ENCODE data around the gene FAM149B1. TPM values are rescaled to one million over a fixed set of nuclear protein-coding genes. Genes with fewer than 3 reads are reported as not detected.

FAM149B1 gene
- total RNA-seq, 1 experiment from 2014 or later, result 31.5 TPM

- no peaks in the 10 kb centered on the region for H4K20me1 ChIP-seq (ENCODE audit: insufficient read depth, low read depth, low read length)
Measured at GRCh38 chr10:73226663-73227062, 58.7 kb downstream of the FAM149B1 start.

GRCh38 chr10:73228247-73228646 lies 60.3 kb downstream of the FAM149B1 start:
- Histone ChIP-seq H4K20me1 (ENCODE audit: insufficient read depth, low read depth, low read length) (no peaks in the 10 kb centered on the region), H3K9ac (ENCODE audit: low read length) (no peak overlapping the region), H3K9me2 (replicated peaks; ENCODE audit: insufficient read depth, low read length) (no peaks in the 10 kb centered on the region), H3K79me2 (ENCODE audit: low read length) (no peaks in the 10 kb centered on the region), H2AFZ (ENCODE audit: low read length) (no peak overlapping the region), H3K36me3 (ENCODE audit: insufficient read depth, low read length) (no peaks in the 10 kb centered on the region), H3K4me2 (ENCODE audit: low read depth, low read length, poor library complexity, severe bottlenecking) (no peak overlapping the region), H3K27me3 (ENCODE audit: low read length) (no peaks in the 10 kb centered on the region), H3K27ac (ENCODE audit: low read length) (no peak overlapping the region), H3K4me3 (ENCODE audit: low read length) (no peak overlapping the region), H3K4me1 (ENCODE audit: low read length) (no peaks in the 10 kb centered on the region), H3K9me3 (ENCODE audit: low read length) (no peaks in the 10 kb centered on the region)
- no peak for DNase-seq

More at GRCh38 chr10:73226663-73227062, 58.7 kb downstream of the FAM149B1 start:
- no peak for DNase-seq
- Histone ChIP-seq H3K9ac (ENCODE audit: low read length) (no peak overlapping the region), H3K27ac (ENCODE audit: low read length) (no peak overlapping the region), H3K79me2 (ENCODE audit: low read length) (no peaks in the 10 kb centered on the region), H3K4me1 (ENCODE audit: low read length) (no peaks in the 10 kb centered on the region), H3K36me3 (ENCODE audit: insufficient read depth, low read length) (no peaks in the 10 kb centered on the region), H3K9me2 (replicated peaks; ENCODE audit: insufficient read depth, low read length) (no peaks in the 10 kb centered on the region), H3K4me3 (ENCODE audit: low read length) (no peak overlapping the region), H3K4me2 (ENCODE audit: low read depth, low read length, poor library complexity, severe bottlenecking) (no peak overlapping the region), H2AFZ (ENCODE audit: low read length) (no peak overlapping the region), H3K27me3 (ENCODE audit: low read length) (no peaks in the 10 kb centered on the region), H3K9me3 (ENCODE audit: low read length) (no peaks in the 10 kb centered on the region)

- Histone ChIP-seq H4K20me1 (ENCODE audit: insufficient read depth, low read depth, low read length) (no peaks in the 10 kb centered on the region), H3K36me3 (ENCODE audit: insufficient read depth, low read length) (peaks cover 7% of the 10 kb centered on the region; the same call in 1 of the 2 replicates), H3K79me2 (ENCODE audit: low read length) (no peaks in the 10 kb centered on the region), H3K27ac (ENCODE audit: low read length) (no peak overlapping the region), H3K9ac (ENCODE audit: low read length) (no peak overlapping the region), H3K4me3 (ENCODE audit: low read length) (no peak overlapping the region), H3K27me3 (ENCODE audit: low read length) (no peaks in the 10 kb centered on the region), H3K4me1 (ENCODE audit: low read length) (no peaks in the 10 kb centered on the region), H3K9me3 (ENCODE audit: low read length) (no peaks in the 10 kb centered on the region), H3K4me2 (ENCODE audit: low read depth, low read length, poor library complexity, severe bottlenecking) (no peak overlapping the region), H3K9me2 (replicated peaks; ENCODE audit: insufficient read depth, low read length) (no peaks in the 10 kb centered on the region), H2AFZ (ENCODE audit: low read length) (no peak overlapping the region)
- no peak for DNase-seq
Measured at GRCh38 chr10:73229567-73229966, 61.6 kb downstream of the FAM149B1 start.

GRCh38 chr10:73232887-73233286 lies 65.0 kb downstream of the FAM149B1 start:
- DNase-seq, result no peak
- no peaks in the 10 kb centered on the region for H3K4me1 ChIP-seq (ENCODE audit: low read length)
- H4K20me1 ChIP-seq (ENCODE audit: insufficient read depth, low read depth, low read length), result no peaks in the 10 kb centered on the region
- no peak overlapping the region for H2AFZ ChIP-seq (ENCODE audit: low read length)
- no peaks in the 10 kb centered on the region for H3K79me2 ChIP-seq (ENCODE audit: low read length)
- no peak overlapping the region for H3K4me2 ChIP-seq (ENCODE audit: low read depth, low read length, poor library complexity, severe bottlenecking)
- no peak overlapping the region for H3K9ac ChIP-seq (ENCODE audit: low read length)
- H3K27ac ChIP-seq (ENCODE audit: low read length), result no peak overlapping the region
- peaks cover 13% of the 10 kb centered on the region; the same call in 1 of the 2 replicates for H3K36me3 ChIP-seq (ENCODE audit: insufficient read depth, low read length)
- H3K9me2 ChIP-seq (replicated peaks; ENCODE audit: insufficient read depth, low read length), result no peaks in the 10 kb centered on the region
- no peaks in the 10 kb centered on the region for H3K9me3 ChIP-seq (ENCODE audit: low read length)
- no peak overlapping the region for H3K4me3 ChIP-seq (ENCODE audit: low read length)
- no peaks in the 10 kb centered on the region for H3K27me3 ChIP-seq (ENCODE audit: low read length)

- Histone ChIP-seq H3K79me2 (ENCODE audit: low read length) (no peaks in the 10 kb centered on the region), H4K20me1 (ENCODE audit: insufficient read depth, low read depth, low read length) (no peaks in the 10 kb centered on the region), H3K4me2 (ENCODE audit: low read depth, low read length, poor library complexity, severe bottlenecking) (no peak overlapping the region), H3K4me3 (ENCODE audit: low read length) (no peak overlapping the region), H3K36me3 (ENCODE audit: insufficient read depth, low read length) (peaks cover 19% of the 10 kb centered on the region; the same call in 1 of the 2 replicates), H2AFZ (ENCODE audit: low read length) (no peak overlapping the region), H3K27me3 (ENCODE audit: low read length) (no peaks in the 10 kb centered on the region), H3K9me2 (replicated peaks; ENCODE audit: insufficient read depth, low read length) (no peaks in the 10 kb centered on the region), H3K27ac (ENCODE audit: low read length) (no peak overlapping the region), H3K9ac (ENCODE audit: low read length) (no peak overlapping the region), H3K4me1 (ENCODE audit: low read length) (no peaks in the 10 kb centered on the region), H3K9me3 (ENCODE audit: low read length) (no peaks in the 10 kb centered on the region)
- DNase-seq, result no peak
Measured at GRCh38 chr10:73233883-73234282, 66.0 kb downstream of the FAM149B1 start.

GRCh38 chr10:73234695-73235094 lies 66.8 kb downstream of the FAM149B1 start:
- H3K4me2 ChIP-seq (ENCODE audit: low read depth, low read length, poor library complexity, severe bottlenecking), result no peak overlapping the region
- DNase-seq, result no peak
- peaks cover 27% of the 10 kb centered on the region; the same call in 1 of the 2 replicates for H3K36me3 ChIP-seq (ENCODE audit: insufficient read depth, low read length)
- no peaks in the 10 kb centered on the region for H3K4me1 ChIP-seq (ENCODE audit: low read length)
- H3K79me2 ChIP-seq (ENCODE audit: low read length), result no peaks in the 10 kb centered on the region
- no peak overlapping the region for H3K9ac ChIP-seq (ENCODE audit: low read length)
- H4K20me1 ChIP-seq (ENCODE audit: insufficient read depth, low read depth, low read length), result no peaks in the 10 kb centered on the region
- H3K27me3 ChIP-seq (ENCODE audit: low read length), result no peaks in the 10 kb centered on the region
- no peak overlapping the region for H3K4me3 ChIP-seq (ENCODE audit: low read length)
- H3K27ac ChIP-seq (ENCODE audit: low read length), result no peak overlapping the region
- H3K9me2 ChIP-seq (replicated peaks; ENCODE audit: insufficient read depth, low read length), result no peaks in the 10 kb centered on the region
- no peak overlapping the region for H2AFZ ChIP-seq (ENCODE audit: low read length)
- H3K9me3 ChIP-seq (ENCODE audit: low read length), result no peaks in the 10 kb centered on the region

- peaks cover 59% of the 10 kb centered on the region; the same call in 1 of the 2 replicates for H3K36me3 ChIP-seq (ENCODE audit: insufficient read depth, low read length)
- no peaks in the 10 kb centered on the region for H3K9me3 ChIP-seq (ENCODE audit: low read length)
- peaks cover 18% of the 10 kb centered on the region for H3K79me2 ChIP-seq (ENCODE audit: low read length)
- H3K4me3 ChIP-seq (ENCODE audit: low read length), result no peak overlapping the region
- H3K9ac ChIP-seq (ENCODE audit: low read length), result no peak overlapping the region
- 0 out of 2 replicates have a peak, but pooled peaks cover 3% of the 10 kb centered on the region for H3K4me1 ChIP-seq (ENCODE audit: low read length)
- no peak overlapping the region for H2AFZ ChIP-seq (ENCODE audit: low read length)
- H3K4me2 ChIP-seq (ENCODE audit: low read depth, low read length, poor library complexity, severe bottlenecking), result no peak overlapping the region
- no peak for DNase-seq
- no peaks in the 10 kb centered on the region for H4K20me1 ChIP-seq (ENCODE audit: insufficient read depth, low read depth, low read length)
- no peaks in the 10 kb centered on the region for H3K9me2 ChIP-seq (replicated peaks; ENCODE audit: insufficient read depth, low read length)
- no peaks in the 10 kb centered on the region for H3K27me3 ChIP-seq (ENCODE audit: low read length)
- no peak overlapping the region for H3K27ac ChIP-seq (ENCODE audit: low read length)
Measured at GRCh38 chr10:73238990-73239566, 71.2 kb downstream of the FAM149B1 start.

- Histone ChIP-seq H3K4me3 (ENCODE audit: low read length) (no peak overlapping the region), H3K9me3 (ENCODE audit: low read length) (no peaks in the 10 kb centered on the region), H3K27ac (ENCODE audit: low read length) (no peak overlapping the region), H2AFZ (ENCODE audit: low read length) (no peak overlapping the region), H3K36me3 (ENCODE audit: insufficient read depth, low read length) (peaks cover 62% of the 10 kb centered on the region; the same call in 1 of the 2 replicates), H3K4me1 (ENCODE audit: low read length) (peaks cover 11% of the 10 kb centered on the region), H3K9me2 (replicated peaks; ENCODE audit: insufficient read depth, low read length) (no peaks in the 10 kb centered on the region), H3K9ac (ENCODE audit: low read length) (no peak overlapping the region), H4K20me1 (ENCODE audit: insufficient read depth, low read depth, low read length) (no peaks in the 10 kb centered on the region), H3K79me2 (ENCODE audit: low read length) (peaks cover 27% of the 10 kb centered on the region), H3K4me2 (ENCODE audit: low read depth, low read length, poor library complexity, severe bottlenecking) (no peak overlapping the region), H3K27me3 (ENCODE audit: low read length) (no peaks in the 10 kb centered on the region)
- no peak for DNase-seq
Measured at GRCh38 chr10:73239908-73240307, 72.0 kb downstream of the FAM149B1 start.
